ENCODE data around the gene NXPH2. TPM values are rescaled to one million over a fixed set of nuclear protein-coding genes. Genes with fewer than 3 reads are reported as not detected.
A peak's percentile ranks its signal among the peaks of the same experiment; 100 is the strongest.

Gene NXPH2
- total and polyA plus RNA-seq, 2 of the 13 experiments (the other 11 are each of a cell fraction or from before 2014, with no cell fraction given) = not detected

- TF ChIP-seq, protein P1, sequence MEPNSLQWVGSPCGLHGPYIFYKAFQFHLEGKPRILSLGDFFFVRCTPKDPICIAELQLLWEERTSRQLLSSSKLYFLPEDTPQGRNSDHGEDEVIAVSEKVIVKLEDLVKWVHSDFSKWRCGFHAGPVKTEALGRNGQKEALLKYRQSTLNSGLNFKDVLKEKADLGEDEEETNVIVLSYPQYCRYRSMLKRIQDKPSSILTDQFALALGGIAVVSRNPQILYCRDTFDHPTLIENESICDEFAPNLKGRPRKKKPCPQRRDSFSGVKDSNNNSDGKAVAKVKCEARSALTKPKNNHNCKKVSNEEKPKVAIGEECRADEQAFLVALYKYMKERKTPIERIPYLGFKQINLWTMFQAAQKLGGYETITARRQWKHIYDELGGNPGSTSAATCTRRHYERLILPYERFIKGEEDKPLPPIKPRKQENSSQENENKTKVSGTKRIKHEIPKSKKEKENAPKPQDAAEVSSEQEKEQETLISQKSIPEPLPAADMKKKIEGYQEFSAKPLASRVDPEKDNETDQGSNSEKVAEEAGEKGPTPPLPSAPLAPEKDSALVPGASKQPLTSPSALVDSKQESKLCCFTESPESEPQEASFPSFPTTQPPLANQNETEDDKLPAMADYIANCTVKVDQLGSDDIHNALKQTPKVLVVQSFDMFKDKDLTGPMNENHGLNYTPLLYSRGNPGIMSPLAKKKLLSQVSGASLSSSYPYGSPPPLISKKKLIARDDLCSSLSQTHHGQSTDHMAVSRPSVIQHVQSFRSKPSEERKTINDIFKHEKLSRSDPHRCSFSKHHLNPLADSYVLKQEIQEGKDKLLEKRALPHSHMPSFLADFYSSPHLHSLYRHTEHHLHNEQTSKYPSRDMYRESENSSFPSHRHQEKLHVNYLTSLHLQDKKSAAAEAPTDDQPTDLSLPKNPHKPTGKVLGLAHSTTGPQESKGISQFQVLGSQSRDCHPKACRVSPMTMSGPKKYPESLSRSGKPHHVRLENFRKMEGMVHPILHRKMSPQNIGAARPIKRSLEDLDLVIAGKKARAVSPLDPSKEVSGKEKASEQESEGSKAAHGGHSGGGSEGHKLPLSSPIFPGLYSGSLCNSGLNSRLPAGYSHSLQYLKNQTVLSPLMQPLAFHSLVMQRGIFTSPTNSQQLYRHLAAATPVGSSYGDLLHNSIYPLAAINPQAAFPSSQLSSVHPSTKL (CRISPR knock-in tag; IDR thresholded peaks at IDR 0.05) = peak; percentile 46
- TF ChIP-seq, protein P2, sequence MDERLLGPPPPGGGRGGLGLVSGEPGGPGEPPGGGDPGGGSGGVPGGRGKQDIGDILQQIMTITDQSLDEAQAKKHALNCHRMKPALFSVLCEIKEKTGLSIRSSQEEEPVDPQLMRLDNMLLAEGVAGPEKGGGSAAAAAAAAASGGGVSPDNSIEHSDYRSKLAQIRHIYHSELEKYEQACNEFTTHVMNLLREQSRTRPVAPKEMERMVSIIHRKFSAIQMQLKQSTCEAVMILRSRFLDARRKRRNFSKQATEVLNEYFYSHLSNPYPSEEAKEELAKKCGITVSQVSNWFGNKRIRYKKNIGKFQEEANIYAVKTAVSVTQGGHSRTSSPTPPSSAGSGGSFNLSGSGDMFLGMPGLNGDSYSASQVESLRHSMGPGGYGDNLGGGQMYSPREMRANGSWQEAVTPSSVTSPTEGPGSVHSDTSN (CRISPR knock-in tag; IDR thresholded peaks at IDR 0.05) = no peak
Observed at GRCh38 chr2:138742441-138743057, 37.6 kb downstream of the NXPH2 start (continued).

DNA sequence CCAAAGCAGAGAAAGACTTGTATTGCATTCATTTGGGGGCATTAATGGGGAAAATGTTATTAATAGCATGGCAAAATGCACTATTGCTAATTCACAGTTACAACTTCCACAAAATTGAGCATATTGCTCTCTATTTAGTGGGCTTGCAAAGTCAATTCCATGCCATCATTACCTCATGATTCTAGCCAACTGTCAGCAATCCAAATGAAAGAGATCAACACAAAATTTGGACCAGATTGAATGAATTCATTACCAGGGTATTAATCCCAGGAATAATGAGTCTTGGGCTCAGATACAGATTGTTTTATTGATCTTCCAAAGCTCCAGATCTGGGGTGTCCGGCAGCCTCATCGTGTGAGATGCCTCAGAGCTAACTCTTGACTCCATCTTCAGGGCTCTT, 38.3 kb downstream of the NXPH2 start:
- Histone ChIP-seq H3K9me3 (ENCODE audit: low read length) (peaks cover 9% of the 10 kb centered on the region), H3K4me3 (replicated peaks in 1 of 3; ENCODE audit: insufficient read depth in 1 of 3, low read depth in 2 of 3, low read length in 3 of 3) (no peak overlapping the region), H3K79me2 (ENCODE audit: insufficient read depth, low read length) (no peaks in the 10 kb centered on the region), H2AFZ (ENCODE audit: low read length) (no peak overlapping the region), H3K4me1 (ENCODE audit: insufficient read depth, low read length) (peaks cover 7% of the 10 kb centered on the region; the same call in 1 of the 2 replicates), H3K27me3 (ENCODE audit: control insufficient read depth in 1 of 2, insufficient read depth in 2 of 2, low read length in 2 of 2) (peaks cover 0 to 8% of the 10 kb centered on the region in 2 experiments; a peak in 3 of 5 replicates), H3K27ac (ENCODE audit: extremely low read length, insufficient read depth, low read length) (no peak overlapping the region), H3K4me2 (ENCODE audit: low read depth, low read length) (no peak overlapping the region), H3K36me3 (replicated peaks in 1 of 2; ENCODE audit: control insufficient read depth in 1 of 2, insufficient read depth in 2 of 2, low read length in 2 of 2) (no peaks in the 10 kb centered on the region), H3K9ac (ENCODE audit: insufficient read depth, low read depth, low read length) (no peak overlapping the region), H4K20me1 (ENCODE audit: insufficient read depth, low read length) (no peaks in the 10 kb centered on the region)
- CTCF ChIA-PET (ENCODE audit: low intra/inter-chr PET ratio, low total read pairs) = no interaction called here
- no peak for ATAC-seq
- POLR2A ChIA-PET = no interaction called here
- BruUV-seq (replicated peaks) = no TSS peak
- FAIRE-seq = no peak
- in situ Hi-C loops (cut with HindIII; ENCODE audit: extremely low pct_ligation_motif_present, low pct_unique_long_range_greater_than_20kb) (no loop called here), intact Hi-C loops (cut with micrococcal nuclease; ENCODE audit: unreplicated experiment) (no loop called here)
- 83% methylated on average over 2 of the region's 2 CpGs for WGBS (ENCODE audit: low lambda C conversion rate)
- no peak for DNase-seq (ENCODE audit: low spot score)
- TF ChIP-seq MXI1 (IDR thresholded peaks at IDR 0.05; ENCODE audit: borderline replicate concordance, low read depth, low read length) = no peak
- no peak for TF ChIP-seq DNMT1 (CRISPR knock-in tag; IDR thresholded peaks at IDR 0.05)
- TF ChIP-seq PLRG1 (conservative IDR thresholded peaks at IDR 0.05) = no peak
- TF ChIP-seq ATF7-NPFF (CRISPR knock-in tag; IDR thresholded peaks at IDR 0.05; ENCODE audit: low read depth) = no peak
- TF ChIP-seq ZBTB7B (CRISPR knock-in tag; IDR thresholded peaks at IDR 0.05) = no peak
- TF ChIP-seq ZNF761 (CRISPR knock-in tag; conservative IDR thresholded peaks at IDR 0.05) = no peak
- no peak for TF ChIP-seq POLR2A (IDR thresholded peaks at IDR 0.05; ENCODE audit: insufficient read depth in 1 of 2, low read depth in 2 of 2, low read length in 2 of 2)
- no peak for TF ChIP-seq MXD1 (CRISPR knock-in tag; IDR thresholded peaks at IDR 0.05)
- TF ChIP-seq ZHX1 (CRISPR knock-in tag; IDR thresholded peaks at IDR 0.05; ENCODE audit: low read depth) = no peak

All from HepG2 (cell line).